Large intestine (tissue), 3 donors: ENCODE results near the gene RBBP8. TPM values are rescaled to one million over a fixed set of nuclear protein-coding genes. Genes with fewer than 3 reads are reported as not detected.

Experiments used
- DNase-seq, 2 donors: peaks; one replicate each; pipeline versions ENCODE4 v3.0.0 to v3.0.0-alpha.2; 2013
- H3K27ac ChIP-seq: one replicate; pipeline ENCODE4 v1.5.1; 2013; ENCODE audit warnings: low read length
- H3K27me3 ChIP-seq: 2 replicates; pipeline ENCODE4 v1.6.1; 2013; ENCODE audit warnings: low read length; ENCODE audit not compliant: control insufficient read depth, insufficient read depth
- H3K36me3 ChIP-seq: 2 replicates; pipeline ENCODE4 v1.6.1; 2013; ENCODE audit warnings: low read length; ENCODE audit not compliant: control insufficient read depth, insufficient read depth
- H3K4me1 ChIP-seq: one replicate; pipeline ENCODE4 v1.6.1; 2013; ENCODE audit warnings: low read length; ENCODE audit not compliant: control insufficient read depth, insufficient read depth
- H3K4me3 ChIP-seq: one replicate; pipeline ENCODE4 v1.5.1; 2013; ENCODE audit warnings: low read length
- H3K9me3 ChIP-seq: one replicate; pipeline ENCODE4 v1.6.1; 2013; ENCODE audit warnings: mild to moderate bottlenecking, low read depth, low read length, moderate library complexity; ENCODE audit not compliant: control insufficient read depth
- WGBS: methylation state at CpG from one replicate; pipeline ENCODE4 v1.1.5; 2013; ENCODE audit warnings: low lambda C conversion rate; ENCODE audit not compliant: insufficient coverage; 5-methylcytosine and 5-hydroxymethylcytosine counted together
- polyA plus RNA-seq: library from polyadenylated mRNA; unstranded; fragments of 120-200 nt; gene quantifications from one replicate; pipeline ENCODE4 v1.2.1, GENCODE V29; 2013

The RBBP8 gene
- polyA plus RNA-seq, 1 donor = 16.2 TPM

GRCh38 chr18:23056315-23056714, 123.2 kb downstream of the RBBP8 start:
- no CpG with 5 or more reads among the region's 4 CpGs for WGBS
- no peaks in the 10 kb centered on the region for H3K36me3 ChIP-seq
- no peak overlapping the region for H3K4me3 ChIP-seq
- H3K9me3 ChIP-seq = no peaks in the 10 kb centered on the region
- no peak for DNase-seq
- H3K27me3 ChIP-seq = no peaks in the 10 kb centered on the region
- no peak overlapping the region for H3K27ac ChIP-seq
- H3K4me1 ChIP-seq = no peaks in the 10 kb centered on the region

DNA sequence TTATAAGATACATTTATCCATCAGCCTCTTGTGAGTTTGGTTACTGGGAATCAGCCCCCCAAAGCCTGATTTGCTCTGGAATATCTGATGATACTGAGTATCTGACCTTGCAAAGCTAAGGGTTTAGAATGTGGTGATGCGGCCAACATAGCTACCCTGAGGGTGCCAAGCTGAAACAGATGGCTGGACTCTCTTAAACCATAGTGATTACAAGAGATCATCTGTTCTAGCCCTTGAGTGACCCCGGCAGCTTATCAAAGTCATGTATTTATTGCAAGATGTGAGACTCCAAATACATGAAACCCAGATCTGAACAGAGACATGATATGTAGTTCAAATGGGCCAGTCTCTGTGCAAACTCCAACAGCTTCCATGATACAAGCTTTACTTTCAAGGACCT, 124.0 kb downstream of the RBBP8 start:
- H3K27me3 ChIP-seq = no peaks in the 10 kb centered on the region
- H3K4me3 ChIP-seq = no peak overlapping the region
- DNase-seq = no peak
- 40% methylated on average over 1 of the region's 2 CpGs for WGBS
- no peaks in the 10 kb centered on the region for H3K9me3 ChIP-seq
- H3K27ac ChIP-seq = no peak overlapping the region
- H3K36me3 ChIP-seq = no peaks in the 10 kb centered on the region
- no peaks in the 10 kb centered on the region for H3K4me1 ChIP-seq

GRCh38 chr18:23058746-23059415, 125.8 kb downstream of the RBBP8 start:
- Histone ChIP-seq H3K4me1 (no peaks in the 10 kb centered on the region), H3K27me3 (no peaks in the 10 kb centered on the region), H3K9me3 (no peaks in the 10 kb centered on the region), H3K4me3 (no peak overlapping the region), H3K36me3 (no peaks in the 10 kb centered on the region), H3K27ac (no peak overlapping the region)
- no peak for DNase-seq
- WGBS = 98% methylated on average over 6 of the region's 7 CpGs

DNA sequence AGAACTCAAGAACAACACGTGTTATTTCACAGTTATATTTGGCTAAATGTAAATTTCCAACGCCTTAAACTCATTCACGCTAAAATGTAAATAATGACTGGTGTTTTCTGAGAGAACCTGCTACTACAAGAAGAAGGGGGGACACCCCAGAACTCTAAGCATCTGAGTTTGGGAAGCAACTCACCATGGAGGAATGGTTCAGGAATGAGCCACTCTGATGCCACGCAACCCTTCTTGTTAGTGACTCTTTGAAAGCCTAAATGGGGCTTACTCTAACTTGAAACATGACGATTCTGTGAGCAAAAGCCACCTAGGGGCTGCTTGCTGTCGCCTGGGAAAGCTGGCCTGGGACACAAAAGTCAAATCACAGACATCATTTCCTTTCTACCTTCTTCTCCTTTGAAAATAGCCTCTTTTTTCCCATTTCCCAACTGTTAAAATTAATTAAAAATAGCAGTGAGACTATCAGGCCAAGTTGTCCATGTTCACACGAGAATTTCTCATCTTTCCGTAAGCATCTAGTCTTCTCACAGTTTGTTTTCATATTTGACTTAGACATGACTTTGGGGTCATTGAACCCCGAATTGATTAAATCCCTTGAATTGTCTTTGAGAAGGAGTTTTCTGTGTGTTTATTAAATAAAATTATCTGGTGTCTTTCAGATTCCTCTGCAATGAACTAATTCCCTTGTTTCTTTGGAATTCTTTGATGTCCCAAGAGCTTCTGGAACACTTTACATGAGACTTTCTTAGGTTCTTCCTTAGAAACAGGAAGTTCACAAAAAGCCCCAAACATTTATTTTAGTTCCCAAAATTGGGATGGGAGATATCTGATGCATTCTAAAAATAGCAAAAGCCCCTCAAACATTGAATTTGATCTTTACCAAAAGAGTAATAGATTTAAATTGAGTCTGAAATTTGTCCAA, 126.7 kb downstream of the RBBP8 start:
- Histone ChIP-seq H3K9me3 (no peaks in the 10 kb centered on the region), H3K27ac (no peak overlapping the region), H3K4me3 (no peak overlapping the region), H3K4me1 (no peaks in the 10 kb centered on the region), H3K36me3 (no peaks in the 10 kb centered on the region), H3K27me3 (no peaks in the 10 kb centered on the region)
- 79% methylated on average over 2 of the region's 9 CpGs for WGBS
- no peak for DNase-seq

DNA sequence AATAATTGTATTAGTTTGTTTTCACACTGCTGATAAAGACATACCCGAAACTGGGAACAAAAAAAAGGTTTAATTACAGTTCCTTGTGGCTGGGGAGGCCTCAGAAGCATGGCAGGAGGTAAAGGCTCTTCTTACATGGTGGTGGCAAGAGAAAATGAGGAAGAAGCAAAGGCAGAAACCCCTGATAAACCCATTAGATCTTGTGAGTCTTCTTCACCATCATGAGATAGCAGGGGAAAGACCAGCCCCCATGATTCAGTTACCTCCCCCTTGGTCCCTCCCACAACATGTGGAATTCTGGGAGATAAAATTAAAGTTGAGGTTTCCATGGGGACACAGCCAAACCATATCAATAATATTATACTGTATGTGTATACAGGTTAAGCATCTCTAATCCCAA, 128.9 kb downstream of the RBBP8 start:
- no peak overlapping the region for H3K4me3 ChIP-seq
- H3K4me1 ChIP-seq = no peaks in the 10 kb centered on the region
- no peaks in the 10 kb centered on the region for H3K36me3 ChIP-seq
- no peaks in the 10 kb centered on the region for H3K9me3 ChIP-seq
- H3K27me3 ChIP-seq = no peaks in the 10 kb centered on the region
- no peak overlapping the region for H3K27ac ChIP-seq
- WGBS = no CpG with 5 or more reads among the region's 1 CpG
- no peak for DNase-seq

- no peak for DNase-seq
- H3K27me3 ChIP-seq = no peaks in the 10 kb centered on the region
- no peaks in the 10 kb centered on the region for H3K4me1 ChIP-seq
- H3K4me3 ChIP-seq = no peak overlapping the region
- H3K9me3 ChIP-seq = no peaks in the 10 kb centered on the region
- 80% methylated on average over 1 of the region's 6 CpGs for WGBS
- H3K36me3 ChIP-seq = no peaks in the 10 kb centered on the region
- H3K27ac ChIP-seq = no peak overlapping the region
Observed at GRCh38 chr18:23063502-23063901, 130.4 kb downstream of the RBBP8 start.

DNA sequence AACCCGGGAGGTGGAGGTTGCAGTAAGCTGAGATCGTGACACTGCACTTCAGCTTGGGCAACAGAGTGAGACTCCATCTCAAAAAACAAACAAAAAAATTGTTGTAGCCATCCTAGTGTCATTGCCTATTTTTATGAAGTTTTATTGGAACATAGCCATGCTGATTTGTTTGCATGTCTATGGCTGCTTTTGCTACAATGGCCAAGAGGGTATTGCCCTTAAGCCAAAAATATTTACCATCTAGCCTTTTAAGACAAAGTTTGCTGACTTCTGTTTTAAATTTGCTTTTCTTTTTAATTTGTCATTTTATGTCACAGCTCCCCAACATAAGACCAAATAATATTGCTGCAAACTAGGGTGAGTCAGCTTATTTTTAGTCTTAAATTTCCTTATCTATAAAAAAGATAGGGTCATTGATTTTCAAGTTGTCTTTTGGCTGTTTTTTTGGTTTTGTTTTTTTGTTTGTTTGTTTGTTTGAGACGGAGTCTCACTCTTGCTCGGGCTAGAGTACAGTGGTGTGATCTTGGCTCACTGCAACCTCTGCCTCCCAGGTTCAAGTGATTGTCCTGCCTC, 132.2 kb downstream of the RBBP8 start:
- no peaks in the 10 kb centered on the region for H3K36me3 ChIP-seq
- H3K9me3 ChIP-seq = no peaks in the 10 kb centered on the region
- H3K27me3 ChIP-seq = no peaks in the 10 kb centered on the region
- no peak overlapping the region for H3K4me3 ChIP-seq
- H3K27ac ChIP-seq = no peak overlapping the region
- no peak for DNase-seq
- WGBS = no CpG with 5 or more reads among the region's 4 CpGs
- H3K4me1 ChIP-seq = no peaks in the 10 kb centered on the region

DNA sequence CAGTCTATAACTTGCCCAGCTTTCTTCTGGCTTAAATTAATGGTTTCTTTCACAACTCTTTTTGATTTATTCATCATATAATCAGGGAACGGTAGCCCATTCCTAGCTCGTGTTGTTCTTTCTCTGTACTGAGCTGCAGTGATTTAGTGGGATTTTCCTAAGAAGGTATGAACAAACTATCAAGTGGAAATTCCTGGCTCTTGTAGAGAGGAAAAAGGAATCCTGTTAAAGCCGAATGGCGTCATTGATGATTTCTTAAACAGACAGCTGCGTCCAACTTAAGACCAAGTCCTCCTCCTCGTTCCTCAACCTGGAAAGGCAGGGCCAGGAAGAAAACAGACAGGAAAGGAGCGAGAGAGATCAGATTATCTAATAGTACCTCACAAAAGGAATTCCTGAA, 132.9 kb downstream of the RBBP8 start:
- no peaks in the 10 kb centered on the region for H3K36me3 ChIP-seq
- H3K4me1 ChIP-seq = no peaks in the 10 kb centered on the region
- DNase-seq = no peak
- WGBS = 60% methylated on average over 2 of the region's 7 CpGs
- no peaks in the 10 kb centered on the region for H3K27me3 ChIP-seq
- no peaks in the 10 kb centered on the region for H3K9me3 ChIP-seq
- no peak overlapping the region for H3K27ac ChIP-seq
- H3K4me3 ChIP-seq = no peak overlapping the region

DNA sequence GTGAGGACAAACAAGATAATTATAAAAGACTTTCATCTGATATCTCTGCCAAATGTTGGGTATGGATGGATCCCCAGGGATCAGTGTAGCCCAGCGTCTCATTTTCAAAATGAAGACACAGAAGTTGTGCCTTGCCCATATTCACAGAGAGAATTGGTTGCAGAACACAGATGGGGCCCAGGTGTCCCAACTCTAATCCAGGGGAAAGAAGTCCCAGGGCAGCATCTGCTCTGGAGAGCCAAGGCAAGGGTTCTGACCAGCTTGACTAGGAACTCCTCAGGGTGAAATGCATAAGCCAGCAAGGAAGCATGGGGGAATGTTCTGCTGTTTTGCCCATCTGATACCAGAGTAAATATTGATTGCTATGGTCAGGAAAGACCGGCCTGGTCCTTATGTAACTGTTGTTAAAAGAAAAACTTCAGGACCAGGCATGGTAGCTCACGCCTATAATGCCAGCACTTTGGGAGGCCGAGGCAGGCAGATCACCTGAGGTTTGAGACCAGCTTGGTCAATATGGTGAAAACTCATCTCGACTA, 133.4 kb downstream of the RBBP8 start:
- H3K36me3 ChIP-seq = no peaks in the 10 kb centered on the region
- no CpG with 5 or more reads among the region's 5 CpGs for WGBS
- H3K9me3 ChIP-seq = no peaks in the 10 kb centered on the region
- H3K4me1 ChIP-seq = no peaks in the 10 kb centered on the region
- no peak overlapping the region for H3K4me3 ChIP-seq
- no peak for DNase-seq
- H3K27ac ChIP-seq = no peak overlapping the region
- no peaks in the 10 kb centered on the region for H3K27me3 ChIP-seq

- no peaks in the 10 kb centered on the region for H3K9me3 ChIP-seq
- H3K36me3 ChIP-seq = no peaks in the 10 kb centered on the region
- WGBS = 71% methylated on average over 2 of the region's 4 CpGs
- H3K27me3 ChIP-seq = no peaks in the 10 kb centered on the region
- H3K4me1 ChIP-seq = no peaks in the 10 kb centered on the region
- no peak for DNase-seq
- H3K27ac ChIP-seq = no peak overlapping the region
- no peak overlapping the region for H3K4me3 ChIP-seq
Observed at GRCh38 chr18:23067236-23067635, 134.1 kb downstream of the RBBP8 start.
